Loucy (cell line): ENCODE results near the gene IL1A.

Experiments
- H2AFZ ChIP-seq: fragments of 200-600 bp; sonication (generic); 2 replicates; pipeline ENCODE4 v1.6.0; 2016; ENCODE audit warnings: antibody characterized with exemption, mild to moderate bottlenecking, low read length, moderate library complexity
- H3F3A ChIP-seq: fragments of 200-600 bp; 2 replicates; pipeline ENCODE4 v1.6.0; 2016; ENCODE audit warnings: antibody characterized with exemption, low read depth, mild to moderate bottlenecking
- H3K27me3 ChIP-seq: fragments of 200-600 bp; sonication (generic); 2 replicates; pipeline ENCODE4 v1.6.1; 2014; ENCODE audit warnings: low read length, mild to moderate bottlenecking; ENCODE audit not compliant: insufficient read depth, poor library complexity, severe bottlenecking
- H3K36me3 ChIP-seq: fragments of 200-600 bp; sonication (generic); 2 replicates; pipeline ENCODE4 v1.6.1; 2016; ENCODE audit warnings: low read length; ENCODE audit not compliant: insufficient read depth
- H3K4me1 ChIP-seq: fragments of 200-600 bp; sonication (generic); 2 replicates; pipeline ENCODE4 v1.5.1; 2014; ENCODE audit warnings: low read length, mild to moderate bottlenecking; ENCODE audit not compliant: insufficient read depth, poor library complexity, severe bottlenecking
- H3K4me2 ChIP-seq: fragments of 200-600 bp; sonication (generic); 2 replicates; pipeline ENCODE4 v1.6.0; 2014; ENCODE audit warnings: antibody characterized with exemption, low read length, low read depth, mild to moderate bottlenecking; ENCODE audit not compliant: poor library complexity, severe bottlenecking
- H3K4me3 ChIP-seq: fragments of 200-600 bp; sonication (generic); 2 replicates; pipeline ENCODE4 v1.5.1; 2014; ENCODE audit warnings: low read length, mild to moderate bottlenecking, mixed read lengths; ENCODE audit not compliant: poor library complexity, severe bottlenecking
- H3K79me2 ChIP-seq: fragments of 200-600 bp; sonication (generic); 2 replicates; pipeline ENCODE4 v1.6.1; 2014; ENCODE audit warnings: low read length; ENCODE audit not compliant: insufficient read depth
- H3K9ac ChIP-seq: fragments of 200-600 bp; sonication (generic); 2 replicates; pipeline ENCODE4 v1.6.0; 2014; ENCODE audit warnings: mild to moderate bottlenecking, low read depth, low read length, moderate library complexity; ENCODE audit not compliant: poor library complexity, severe bottlenecking
- H3K9me2 ChIP-seq: fragments of 200-600 bp; sonication (generic); replicated peaks from 2 replicates; pipeline ENCODE4 v1.6.1; 2016; ENCODE audit warnings: low read depth, low read length, mixed read lengths
- H3K9me3 ChIP-seq: fragments of 200-600 bp; sonication (generic); 2 replicates; pipeline ENCODE4 v1.6.1; 2014; ENCODE audit warnings: mild to moderate bottlenecking, antibody characterized with exemption, low read length, low read depth; ENCODE audit not compliant: insufficient read depth
- H4K20me1 ChIP-seq: fragments of 200-600 bp; sonication (generic); 2 replicates; pipeline ENCODE4 v1.6.0; 2014; ENCODE audit warnings: antibody characterized with exemption, low read length, mild to moderate bottlenecking; ENCODE audit not compliant: insufficient read depth, poor library complexity, severe bottlenecking
- EZH2phosphoT487 ChIP-seq: fragments of 200-600 bp; IDR thresholded peaks from 2 replicates; pipeline ENCODE4 v1.6.1; 2018; ENCODE audit warnings: antibody characterized with exemption, mild to moderate bottlenecking, moderate library complexity, borderline replicate concordance
- TF ChIP-seq, protein P1 (sequence below): fragments of 200-600 bp; sonication (generic); conservative IDR thresholded peaks from 2 replicates; pipeline ENCODE4 v1.5.1; 2014; ENCODE audit warnings: mild to moderate bottlenecking, antibody characterized with exemption, low read length

IL1A gene

DNA sequence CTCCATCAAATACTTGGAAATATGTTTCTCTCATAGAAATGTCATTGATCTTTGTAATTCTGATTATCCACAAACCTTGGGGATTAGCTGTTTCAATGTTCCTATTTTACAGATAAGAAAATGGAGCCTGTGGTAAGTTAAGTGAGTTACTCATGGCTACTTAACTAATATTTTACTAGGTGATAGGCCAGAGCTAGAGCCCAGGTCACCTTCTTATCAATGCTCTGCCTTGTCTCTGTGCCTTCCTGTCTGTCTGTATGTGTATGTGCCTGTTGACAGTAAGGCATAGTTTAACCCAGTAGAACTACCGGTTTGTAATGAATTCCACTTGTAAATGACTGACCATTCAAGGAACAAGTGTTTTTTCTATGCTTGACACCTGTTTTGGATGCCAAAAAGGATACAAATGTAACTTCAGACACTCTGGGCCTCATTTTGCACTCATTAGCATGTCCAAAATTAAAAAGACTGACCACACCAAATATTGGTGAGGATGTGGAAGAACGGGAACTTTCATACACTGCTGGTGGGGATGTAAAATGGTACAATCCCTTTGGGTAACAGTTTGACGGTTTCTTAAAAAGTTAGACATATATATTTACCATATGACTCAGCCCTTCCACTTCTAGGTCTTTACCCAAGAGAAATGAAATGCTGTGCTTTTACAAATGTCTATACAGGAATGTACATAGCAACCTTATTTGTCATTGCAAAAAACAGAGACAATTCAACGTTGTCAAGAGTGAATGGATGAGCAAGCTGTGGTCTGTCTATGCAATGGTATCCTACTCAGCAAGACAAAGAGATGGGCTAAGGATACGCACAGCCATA lies 19.6 kb upstream of the IL1A start:
- H3K9me2 ChIP-seq, result no peaks in the 10 kb centered on the region
- no peak for TF ChIP-seq EZH2phosphoT487
- TF ChIP-seq, protein P1, sequence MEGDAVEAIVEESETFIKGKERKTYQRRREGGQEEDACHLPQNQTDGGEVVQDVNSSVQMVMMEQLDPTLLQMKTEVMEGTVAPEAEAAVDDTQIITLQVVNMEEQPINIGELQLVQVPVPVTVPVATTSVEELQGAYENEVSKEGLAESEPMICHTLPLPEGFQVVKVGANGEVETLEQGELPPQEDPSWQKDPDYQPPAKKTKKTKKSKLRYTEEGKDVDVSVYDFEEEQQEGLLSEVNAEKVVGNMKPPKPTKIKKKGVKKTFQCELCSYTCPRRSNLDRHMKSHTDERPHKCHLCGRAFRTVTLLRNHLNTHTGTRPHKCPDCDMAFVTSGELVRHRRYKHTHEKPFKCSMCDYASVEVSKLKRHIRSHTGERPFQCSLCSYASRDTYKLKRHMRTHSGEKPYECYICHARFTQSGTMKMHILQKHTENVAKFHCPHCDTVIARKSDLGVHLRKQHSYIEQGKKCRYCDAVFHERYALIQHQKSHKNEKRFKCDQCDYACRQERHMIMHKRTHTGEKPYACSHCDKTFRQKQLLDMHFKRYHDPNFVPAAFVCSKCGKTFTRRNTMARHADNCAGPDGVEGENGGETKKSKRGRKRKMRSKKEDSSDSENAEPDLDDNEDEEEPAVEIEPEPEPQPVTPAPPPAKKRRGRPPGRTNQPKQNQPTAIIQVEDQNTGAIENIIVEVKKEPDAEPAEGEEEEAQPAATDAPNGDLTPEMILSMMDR, result no peak
- H3K27me3 ChIP-seq, result no peaks in the 10 kb centered on the region
- no peak overlapping the region for H2AFZ ChIP-seq
- H3K4me1 ChIP-seq, result no peaks in the 10 kb centered on the region
- no peak overlapping the region for H3K4me2 ChIP-seq
- no peaks in the 10 kb centered on the region for H3K79me2 ChIP-seq
- no peak overlapping the region for H3K9ac ChIP-seq
- H3K36me3 ChIP-seq, result no peaks in the 10 kb centered on the region
- no peaks in the 10 kb centered on the region; the same call in 1 of the 2 replicates for H3K9me3 ChIP-seq
- H3K4me3 ChIP-seq, result no peak overlapping the region
- no peaks in the 10 kb centered on the region for H4K20me1 ChIP-seq
- no peaks in the 10 kb centered on the region for H3F3A ChIP-seq

DNA sequence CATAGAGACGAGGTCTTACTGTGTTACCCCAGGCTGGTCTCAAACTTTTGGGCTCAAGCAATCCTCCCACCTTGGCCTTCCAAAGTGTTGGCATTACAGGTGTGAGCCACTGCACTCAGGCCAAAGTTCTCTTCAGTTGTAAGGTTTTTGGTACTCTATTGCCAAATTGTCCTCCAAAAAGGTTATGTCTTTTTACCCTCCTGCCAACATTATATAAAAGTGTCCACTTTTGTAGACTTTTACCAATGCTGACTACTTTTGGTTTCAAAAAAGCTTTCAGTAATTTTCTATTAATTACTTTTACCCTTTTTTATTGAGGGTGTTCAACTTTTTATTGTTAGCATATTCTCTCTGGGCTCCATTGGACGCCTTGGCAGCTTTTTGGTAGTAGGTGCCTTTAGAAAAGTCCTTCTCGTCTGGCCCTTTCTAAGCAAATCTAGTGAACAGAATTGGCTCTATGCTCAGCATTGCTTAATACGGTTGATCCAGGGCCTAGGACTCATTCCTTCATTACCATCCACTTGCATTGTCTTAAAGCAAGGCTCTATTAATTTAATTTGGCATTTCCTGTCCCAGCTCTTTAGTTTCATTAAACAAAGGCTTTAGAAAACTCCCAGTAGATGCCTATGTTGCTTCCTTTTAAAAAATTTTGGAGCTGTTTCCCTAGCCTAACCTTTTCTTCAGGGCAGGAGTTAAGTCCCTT lies 16.7 kb upstream of the IL1A start:
- no peaks in the 10 kb centered on the region for H3K36me3 ChIP-seq
- H3K9me2 ChIP-seq, result no peaks in the 10 kb centered on the region
- H3K4me2 ChIP-seq, result no peak overlapping the region
- H3K79me2 ChIP-seq, result no peaks in the 10 kb centered on the region
- no peaks in the 10 kb centered on the region for H3K27me3 ChIP-seq
- no peaks in the 10 kb centered on the region for H3K9me3 ChIP-seq
- no peak overlapping the region for H3K9ac ChIP-seq
- H3F3A ChIP-seq, result no peaks in the 10 kb centered on the region
- no peaks in the 10 kb centered on the region for H4K20me1 ChIP-seq
- no peak overlapping the region for H2AFZ ChIP-seq
- TF ChIP-seq, protein P1, result no peak
- TF ChIP-seq EZH2phosphoT487, result no peak
- H3K4me1 ChIP-seq, result no peaks in the 10 kb centered on the region
- H3K4me3 ChIP-seq, result no peak overlapping the region

DNA sequence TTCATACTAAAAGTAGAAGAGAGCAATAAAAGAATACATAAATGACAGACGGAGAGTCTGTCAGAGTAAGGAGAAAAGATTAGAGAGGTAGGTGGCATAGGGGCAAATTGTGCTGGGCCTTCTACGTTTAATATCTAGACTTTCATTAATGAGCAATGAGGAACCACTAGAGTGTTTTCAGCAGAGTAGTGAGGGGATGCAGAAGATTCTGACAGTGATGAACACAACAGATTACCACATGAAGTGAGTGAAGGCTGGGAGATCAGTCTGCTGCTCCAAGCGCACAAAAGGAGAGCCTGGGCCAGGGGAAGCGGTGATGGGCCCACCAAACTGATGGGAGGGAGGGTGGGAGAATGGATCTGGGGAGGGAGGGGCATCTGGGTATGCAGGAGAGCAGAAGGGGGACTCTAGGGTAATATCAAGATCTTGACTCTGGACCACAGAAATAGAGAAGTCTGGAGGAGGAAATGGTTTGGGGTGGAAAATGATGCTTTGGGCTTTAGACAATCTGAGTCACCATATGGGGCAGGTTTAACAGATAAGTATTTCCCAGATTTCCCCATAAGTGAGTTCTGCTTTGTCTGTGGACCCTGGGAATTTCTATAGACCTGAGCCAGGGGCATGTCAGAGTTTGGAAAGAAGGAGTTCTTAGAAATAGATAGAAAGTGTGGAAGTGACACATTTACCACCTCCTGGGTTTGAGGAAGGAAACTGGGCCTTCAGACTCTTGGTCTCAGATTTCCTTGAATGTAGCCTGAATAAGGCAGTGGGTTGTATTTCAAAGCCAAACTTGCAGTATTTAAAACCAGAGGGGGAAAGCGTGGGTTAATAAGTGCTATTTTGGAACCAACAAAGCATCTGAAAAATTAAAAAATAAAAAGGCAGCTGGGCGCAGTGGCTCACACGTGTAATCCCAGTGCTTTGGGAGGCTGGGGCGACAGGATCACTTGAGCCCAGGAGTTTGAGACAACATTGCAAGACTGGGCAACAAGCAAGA lies 15.0 kb upstream of the IL1A start:
- Histone ChIP-seq H3F3A (no peaks in the 10 kb centered on the region), H3K4me2 (no peak overlapping the region), H3K9me3 (no peaks in the 10 kb centered on the region), H3K4me3 (no peak overlapping the region), H3K27me3 (no peaks in the 10 kb centered on the region), H3K4me1 (peaks cover under 1% of the 10 kb centered on the region), H3K79me2 (no peaks in the 10 kb centered on the region), H4K20me1 (no peaks in the 10 kb centered on the region), H3K36me3 (no peaks in the 10 kb centered on the region), H3K9ac (no peak overlapping the region), H3K9me2 (no peaks in the 10 kb centered on the region), H2AFZ (no peak overlapping the region)
- TF ChIP-seq, protein P1, result no peak
- no peak for TF ChIP-seq EZH2phosphoT487
